ENCODE results near the gene LYRM4.
A peak's percentile ranks its signal among the peaks of the same experiment; 100 is the strongest.

The LYRM4 gene

GRCh38 chr6:5279891-5280338 is 19.2 kb upstream of the LYRM4 start:
- no peak for DNase-seq

GRCh38 chr6:5278565-5279120 is 17.9 kb upstream of the LYRM4 start:
- no peak for DNase-seq

- DNase-seq, result no peak
Measured at GRCh38 chr6:5278047-5278446, 17.3 kb upstream of the LYRM4 start.

- no peak for DNase-seq
Measured at GRCh38 chr6:5277589-5277988, 16.8 kb upstream of the LYRM4 start.

- DNase-seq, result no peak
Measured at GRCh38 chr6:5276581-5276980, 15.8 kb upstream of the LYRM4 start.

DNA sequence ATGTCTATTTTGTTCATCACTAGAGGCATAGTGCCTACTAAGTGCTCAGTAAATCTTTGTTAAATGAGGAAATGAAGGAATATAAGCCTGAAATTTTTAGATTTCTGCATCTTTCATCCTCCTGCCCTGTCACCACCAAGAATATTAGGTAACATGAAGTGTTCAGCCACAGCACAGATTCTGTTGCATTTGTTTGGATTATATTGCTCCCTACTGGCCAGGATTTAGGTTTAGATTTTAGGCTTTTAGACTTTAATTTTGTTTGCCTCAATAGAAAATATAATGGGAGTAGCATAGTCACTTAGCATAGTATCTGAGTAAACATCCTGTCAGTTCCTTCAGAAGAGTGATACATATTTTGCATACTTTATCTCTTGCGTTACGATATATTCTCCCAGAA is 14.7 kb upstream of the LYRM4 start:
- no peak for DNase-seq

GRCh38 chr6:5274231-5274630 is 13.5 kb upstream of the LYRM4 start:
- DNase-seq, result no peak

DNA sequence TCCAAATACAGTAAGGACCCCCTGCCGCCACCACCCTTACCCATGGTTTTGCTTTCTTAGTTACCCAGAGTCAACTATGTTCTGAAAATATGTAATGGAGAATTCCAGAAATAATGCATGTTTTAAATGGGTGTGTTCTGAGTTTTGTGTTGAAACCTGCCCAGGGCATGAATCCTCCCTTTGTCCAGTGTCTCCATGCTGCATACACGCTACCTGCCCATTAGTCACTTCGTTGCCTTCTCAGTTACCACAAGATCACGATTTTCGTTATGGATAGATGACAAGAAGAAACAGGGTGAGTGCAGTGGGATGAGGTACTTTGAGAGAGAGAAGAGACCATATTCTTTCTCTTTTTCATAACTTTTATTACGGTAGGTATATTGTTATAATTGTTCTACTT is 11.2 kb upstream of the LYRM4 start:
- DNase-seq, result no peak

DNA sequence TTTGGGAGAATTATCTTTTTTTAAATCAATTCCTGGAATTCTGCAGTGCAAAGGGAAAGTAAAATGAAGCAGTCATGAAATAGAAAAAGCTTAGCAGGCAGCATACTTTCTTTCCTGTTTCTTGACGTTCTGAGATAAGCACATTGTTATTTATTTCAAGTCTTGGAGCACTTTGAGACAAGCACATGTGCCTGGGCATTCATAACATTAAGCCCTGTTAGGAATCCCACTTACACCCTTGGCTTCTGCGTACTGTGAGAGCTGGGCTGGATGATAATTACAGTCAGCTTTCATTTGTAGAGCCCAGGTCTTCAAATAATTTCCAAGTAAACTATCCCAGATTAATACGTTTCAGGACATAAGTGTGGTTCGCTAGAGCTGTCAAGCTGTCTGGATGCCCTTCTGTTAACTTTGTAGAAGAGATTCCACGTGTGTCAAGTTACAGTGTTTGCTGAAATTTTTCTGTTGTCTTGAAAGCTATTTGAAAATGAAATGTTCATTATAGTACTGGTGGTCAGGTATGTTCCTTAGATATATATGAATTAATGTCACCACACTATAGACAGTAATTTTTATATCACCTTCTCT is 9.4 kb upstream of the LYRM4 start:
- DNase-seq, result no peak

DNA sequence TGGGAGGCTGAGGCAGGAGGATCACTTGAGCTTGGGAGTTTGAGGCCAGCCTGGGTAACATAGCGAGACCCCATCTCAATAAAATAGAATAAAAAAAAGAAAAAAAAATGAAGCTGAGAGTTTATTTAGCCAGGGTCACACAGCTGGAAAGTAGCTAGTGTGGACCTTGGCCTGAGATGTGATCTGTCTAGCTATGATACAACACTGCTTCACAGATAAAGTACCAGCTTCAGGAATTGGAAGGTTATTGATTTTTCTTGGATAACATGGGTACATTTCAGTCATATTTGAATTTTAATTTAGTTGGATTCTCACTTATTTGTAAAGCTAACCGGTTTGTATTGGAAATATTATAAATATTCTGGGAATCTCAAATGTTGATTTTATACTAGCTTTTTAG is 5.7 kb upstream of the LYRM4 start:
- DNase-seq, result no peak

DNA sequence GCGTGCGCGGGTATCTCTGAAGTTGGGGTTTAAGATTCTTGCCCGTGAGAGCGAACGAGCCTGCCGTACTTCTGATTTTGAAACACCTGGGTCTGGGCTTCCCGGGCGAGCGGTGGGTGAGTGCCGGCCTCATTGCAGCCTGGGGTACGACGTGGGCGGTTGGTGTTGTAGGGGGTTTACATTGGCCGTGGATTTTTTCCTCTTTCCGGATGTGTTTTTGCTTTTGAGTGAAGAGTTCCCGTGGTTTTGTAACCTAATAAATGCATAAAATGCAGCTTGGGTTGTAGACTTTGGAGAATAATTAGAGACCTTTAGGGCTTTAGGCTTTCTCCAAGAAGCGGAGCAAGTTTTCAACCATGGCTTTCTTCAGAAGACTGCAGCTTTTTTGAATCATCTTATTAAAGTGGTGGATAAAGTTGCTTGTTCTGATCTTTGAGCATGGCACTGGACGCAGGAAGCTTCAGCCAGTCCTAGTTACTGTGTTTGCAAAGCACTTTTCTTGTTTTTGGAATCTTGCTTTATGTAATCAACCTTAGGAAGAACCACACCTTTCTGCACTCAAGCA is 877 bp upstream of the LYRM4 start:
- no peak for DNase-seq

- peak; percentile 75 for DNase-seq
Measured at GRCh38 chr6:5260111-5260620, 584 bp downstream of the LYRM4 start.

- no peak for DNase-seq
Measured at GRCh38 chr6:5259428-5259827, 1.3 kb downstream of the LYRM4 start.

GRCh38 chr6:5257400-5257799 is 3.4 kb downstream of the LYRM4 start:
- DNase-seq, result no peak

GRCh38 chr6:5256952-5257351 is 3.8 kb downstream of the LYRM4 start:
- DNase-seq, result no peak

GRCh38 chr6:5250911-5251310 is 9.8 kb downstream of the LYRM4 start:
- no peak for DNase-seq

GRCh38 chr6:5250451-5250850 is 10.3 kb downstream of the LYRM4 start:
- no peak for DNase-seq

GRCh38 chr6:5249451-5250122 is 11.2 kb downstream of the LYRM4 start:
- DNase-seq, result no peak

GRCh38 chr6:5248302-5249098 is 12.2 kb downstream of the LYRM4 start:
- no peak for DNase-seq

DNA sequence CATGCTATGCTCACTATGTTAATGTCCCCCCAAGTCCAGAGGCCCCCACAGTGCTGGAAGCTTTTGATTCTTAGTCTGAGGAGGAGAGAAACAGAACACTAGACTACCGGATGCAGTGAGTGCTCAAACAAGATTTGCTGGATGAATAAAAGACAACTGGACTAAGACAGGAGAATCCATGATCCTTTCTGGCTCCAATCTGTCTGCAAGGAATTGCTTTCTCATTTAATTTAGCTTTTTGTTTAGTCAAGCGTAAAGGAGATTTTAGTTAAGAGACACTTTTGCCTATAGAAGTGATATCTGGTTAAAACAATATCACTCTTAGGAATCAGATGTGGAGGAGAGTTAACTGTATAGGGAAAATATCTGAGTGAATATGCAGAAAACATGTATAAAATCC is 13.5 kb downstream of the LYRM4 start:
- no peak for DNase-seq

- no peak for DNase-seq
Measured at GRCh38 chr6:5246141-5247097, 14.3 kb downstream of the LYRM4 start.

DNA sequence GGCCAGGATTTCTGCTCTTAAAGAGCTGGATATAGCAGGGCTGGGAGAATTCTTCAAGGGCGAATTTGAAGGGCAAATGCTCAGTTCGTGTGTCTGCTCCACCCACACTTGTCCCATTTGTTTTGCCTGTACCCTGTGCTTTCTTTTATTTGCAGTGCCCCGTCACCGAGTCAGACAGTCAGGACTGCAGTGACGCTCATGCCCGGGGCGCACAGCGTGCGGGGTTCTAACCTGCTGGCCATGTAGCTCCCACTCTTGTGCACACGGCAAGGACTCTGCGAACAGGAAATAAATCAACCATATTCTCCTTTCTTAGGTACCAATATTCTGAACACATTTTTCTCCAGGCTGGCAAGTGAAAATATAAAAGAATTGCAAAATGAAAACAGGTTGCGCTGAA is 17.7 kb downstream of the LYRM4 start:
- DNase-seq, result no peak
